ENCODE results near the gene WDR81.

DNA sequence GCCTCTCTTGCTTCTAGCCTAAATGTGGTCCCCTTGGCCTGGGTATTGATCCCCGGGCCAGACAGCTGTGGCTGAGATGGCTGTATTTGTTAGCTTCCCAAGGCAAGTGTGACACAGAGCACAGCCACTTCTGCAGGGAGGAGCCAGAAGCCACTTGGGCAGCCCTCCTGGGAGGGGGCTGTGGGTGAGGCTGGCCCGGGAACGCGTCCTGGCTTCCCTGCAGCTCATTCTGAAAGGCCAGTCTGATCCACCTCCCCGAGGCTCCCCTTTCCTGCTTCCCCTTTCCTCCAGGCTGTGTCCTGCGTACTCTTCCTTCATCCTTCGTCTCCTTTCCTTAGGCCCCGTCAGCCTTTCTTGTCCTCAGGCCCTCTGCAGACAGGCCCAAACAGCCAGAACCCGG lies 26.1 kb downstream of the WDR81 start:
- no peak for TF ChIP-seq POLR2A (IDR thresholded peaks at IDR 0.05)
- TF ChIP-seq, protein P1, sequence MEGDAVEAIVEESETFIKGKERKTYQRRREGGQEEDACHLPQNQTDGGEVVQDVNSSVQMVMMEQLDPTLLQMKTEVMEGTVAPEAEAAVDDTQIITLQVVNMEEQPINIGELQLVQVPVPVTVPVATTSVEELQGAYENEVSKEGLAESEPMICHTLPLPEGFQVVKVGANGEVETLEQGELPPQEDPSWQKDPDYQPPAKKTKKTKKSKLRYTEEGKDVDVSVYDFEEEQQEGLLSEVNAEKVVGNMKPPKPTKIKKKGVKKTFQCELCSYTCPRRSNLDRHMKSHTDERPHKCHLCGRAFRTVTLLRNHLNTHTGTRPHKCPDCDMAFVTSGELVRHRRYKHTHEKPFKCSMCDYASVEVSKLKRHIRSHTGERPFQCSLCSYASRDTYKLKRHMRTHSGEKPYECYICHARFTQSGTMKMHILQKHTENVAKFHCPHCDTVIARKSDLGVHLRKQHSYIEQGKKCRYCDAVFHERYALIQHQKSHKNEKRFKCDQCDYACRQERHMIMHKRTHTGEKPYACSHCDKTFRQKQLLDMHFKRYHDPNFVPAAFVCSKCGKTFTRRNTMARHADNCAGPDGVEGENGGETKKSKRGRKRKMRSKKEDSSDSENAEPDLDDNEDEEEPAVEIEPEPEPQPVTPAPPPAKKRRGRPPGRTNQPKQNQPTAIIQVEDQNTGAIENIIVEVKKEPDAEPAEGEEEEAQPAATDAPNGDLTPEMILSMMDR (IDR thresholded peaks at IDR 0.05): no peak

All from esophagus squamous epithelium (tissue), 4 donors.